Transverse colon (tissue), 3 donors: ENCODE measurements around the gene ANKIB1.

Experiments used
- CTCF ChIP-seq, 5 experiments: fragments of 200-600 bp in 3 of 5; fragments of 450-650 bp in 2 of 5; sonication (generic) in 3 of 5; IDR thresholded peaks; 1 replicate in 2 of 5; 2 replicates in 3 of 5; pipeline ENCODE4 v1.5.1; 2016 to 2017; ENCODE audit warnings: antibody characterized with exemption in 5 of 5, inconsistent platforms in 3 of 5, mild to moderate bottlenecking in 2 of 5, moderate library complexity in 1 of 5
- EP300 ChIP-seq: sonication (generic); formaldehyde crosslinking; IDR thresholded peaks from one replicate; pipeline ENCODE4 v1.6.1; 2017; ENCODE audit warnings: antibody characterized with exemption, low read depth
- POLR2A ChIP-seq: fragments of 450-650 bp; IDR thresholded peaks from one replicate; pipeline ENCODE4 v1.6.1; 2016; ENCODE audit warnings: antibody characterized with exemption, mild to moderate bottlenecking, moderate library complexity

- no peak for TF ChIP-seq CTCF (IDR thresholded peaks at IDR 0.05)
- TF ChIP-seq EP300: no peak
- TF ChIP-seq POLR2A: no peak
Observed at GRCh38 chr7:92228742-92229141, 17.0 kb upstream of the ANKIB1 start.
